NCI-H82 (cell line): ENCODE measurements around the gene FAAH.

ENCODE experiments used
- DNase-seq: peaks from one replicate; lab custom pipeline; 2025; lab: John Stamatoyannopoulos, UW

FAAH gene

GRCh38 chr1:46422261-46422871, 28.2 kb downstream of the FAAH start:
- no peak for DNase-seq

GRCh38 chr1:46423574-46424240, 29.6 kb downstream of the FAAH start:
- DNase-seq: no peak

GRCh38 chr1:46424730-46425129, 30.6 kb downstream of the FAAH start:
- no peak for DNase-seq

- no peak for DNase-seq
Observed at GRCh38 chr1:46425726-46426125, 31.6 kb downstream of the FAAH start.

- no peak for DNase-seq
Observed at GRCh38 chr1:46427541-46427940, 33.4 kb downstream of the FAAH start.

GRCh38 chr1:46429436-46429835, 35.3 kb downstream of the FAAH start:
- no peak for DNase-seq

GRCh38 chr1:46431695-46432094, 37.6 kb downstream of the FAAH start:
- no peak for DNase-seq

- no peak for DNase-seq
Observed at GRCh38 chr1:46432781-46433327, 38.7 kb downstream of the FAAH start.

GRCh38 chr1:46434358-46434757, 40.2 kb downstream of the FAAH start:
- no peak for DNase-seq

GRCh38 chr1:46436844-46437243, 42.7 kb downstream of the FAAH start:
- no peak for DNase-seq

- no peak for DNase-seq
Observed at GRCh38 chr1:46437723-46438122, 43.6 kb downstream of the FAAH start.

- DNase-seq: no peak
Observed at GRCh38 chr1:46438346-46438745, 44.2 kb downstream of the FAAH start.

GRCh38 chr1:46440478-46440877, 46.4 kb downstream of the FAAH start:
- DNase-seq: no peak

- DNase-seq: peak; percentile 99
Observed at GRCh38 chr1:46442317-46443161, 48.4 kb downstream of the FAAH start.

GRCh38 chr1:46444466-46444865, 50.3 kb downstream of the FAAH start:
- DNase-seq: no peak

- DNase-seq: peak; percentile 44
Observed at GRCh38 chr1:46445773-46446256, 51.7 kb downstream of the FAAH start.

GRCh38 chr1:46446646-46447498, 52.8 kb downstream of the FAAH start:
- peak; percentile 92 for DNase-seq

- DNase-seq: no peak
Observed at GRCh38 chr1:46447499-46448108, 53.5 kb downstream of the FAAH start.

- DNase-seq: no peak
Observed at GRCh38 chr1:46448109-46448911, 54.2 kb downstream of the FAAH start.
